Astrocyte (in vitro differentiated cells and primary cell): ENCODE measurements around the gene SEC23B. TPM values are rescaled to one million over a fixed set of nuclear protein-coding genes. Genes with fewer than 3 reads are reported as not detected.

Experiments
- DNase-seq: peaks from one replicate; pipeline ENCODE4 v3.0.0-alpha.2; 2010; ENCODE audit warnings: low read depth
- FAIRE-seq: peaks from 2 replicates; lab custom pipeline; 2011; peaks lifted over from hg19 to GRCh38; lab: Jason Lieb, UNC
- H2AFZ ChIP-seq: 2 replicates; pipeline ENCODE4 v1.6.0; 2012; ENCODE audit warnings: low read depth, low read length, inconsistent platforms
- H3K27ac ChIP-seq: 2 replicates; pipeline ENCODE4 v1.5.1; 2011; ENCODE audit warnings: low read depth, low read length, inconsistent platforms
- H3K27me3 ChIP-seq: 2 replicates; pipeline ENCODE4 v1.6.0; 2011; ENCODE audit warnings: low read length, inconsistent platforms; ENCODE audit not compliant: insufficient read depth
- H3K36me3 ChIP-seq: 2 replicates; pipeline ENCODE4 v1.5.1; 2011; ENCODE audit warnings: low read length, inconsistent platforms; ENCODE audit not compliant: insufficient read depth
- H3K4me1 ChIP-seq: 2 replicates; pipeline ENCODE4 v1.5.1; 2011; ENCODE audit warnings: low read length, inconsistent platforms; ENCODE audit not compliant: insufficient read depth
- H3K4me2 ChIP-seq: 2 replicates; pipeline ENCODE4 v1.6.0; 2012; ENCODE audit warnings: low read length, inconsistent platforms
- H3K4me3 ChIP-seq: 2 replicates; pipeline ENCODE4 v1.5.1; 2011; ENCODE audit warnings: low read depth, mild to moderate bottlenecking, low read length, inconsistent platforms; ENCODE audit not compliant: insufficient read depth
- H3K79me2 ChIP-seq: 2 replicates; pipeline ENCODE4 v1.6.0; 2012; ENCODE audit warnings: mild to moderate bottlenecking, low read length, inconsistent platforms; ENCODE audit not compliant: insufficient read depth
- H3K9ac ChIP-seq: 2 replicates; pipeline ENCODE4 v1.6.0; 2012; ENCODE audit warnings: mild to moderate bottlenecking, low read length, inconsistent platforms
- H3K9me3 ChIP-seq: 2 replicates; pipeline ENCODE4 v1.5.1; 2012; ENCODE audit warnings: low read depth, mild to moderate bottlenecking, low read length, inconsistent platforms; ENCODE audit not compliant: insufficient read depth
- H4K20me1 ChIP-seq: 2 replicates; pipeline ENCODE4 v1.6.0; 2012; ENCODE audit warnings: low read length, inconsistent platforms; ENCODE audit not compliant: insufficient read depth
- H3K27ac Mint-ChIP-seq: one replicate; pipeline ENCODE4 v1.8.0; 2021; ENCODE audit warnings: mild to moderate bottlenecking, mixed read lengths; ENCODE audit not compliant: unreplicated experiment
- H3K27me3 Mint-ChIP-seq: one replicate; pipeline ENCODE4 v1.8.0; 2021; ENCODE audit warnings: low read depth, mixed read lengths; ENCODE audit not compliant: unreplicated experiment
- H3K36me3 Mint-ChIP-seq: one replicate; pipeline ENCODE4 v1.8.0; 2021; ENCODE audit warnings: low read depth, mixed read lengths; ENCODE audit not compliant: unreplicated experiment
- H3K4me1 Mint-ChIP-seq: one replicate; pipeline ENCODE4 v1.8.0; 2021; ENCODE audit warnings: low read depth, mixed read lengths; ENCODE audit not compliant: unreplicated experiment
- H3K4me3 Mint-ChIP-seq: one replicate; pipeline ENCODE4 v1.8.0; 2021; ENCODE audit warnings: mild to moderate bottlenecking, moderate library complexity, mixed read lengths; ENCODE audit not compliant: unreplicated experiment
- H3K9me3 Mint-ChIP-seq: one replicate; pipeline ENCODE4 v1.8.0; 2021; ENCODE audit warnings: mild to moderate bottlenecking, mixed read lengths; ENCODE audit not compliant: unreplicated experiment
- EZH2 ChIP-seq: IDR thresholded peaks from 2 replicates; pipeline ENCODE4 v1.6.1; 2012; ENCODE audit warnings: mild to moderate bottlenecking, low read length, inconsistent platforms; ENCODE audit not compliant: insufficient read depth
- total RNA-seq: library from RNA; stranded (reverse); gene quantifications from 2 replicates; pipeline ENCODE4 v1.2.1, GENCODE V29; 2021
- TF ChIP-seq, protein P1 (sequence below): IDR thresholded peaks from 2 replicates; pipeline ENCODE4 v1.5.1; 2011; ENCODE audit warnings: low read depth, mild to moderate bottlenecking, inconsistent platforms, low read length, moderate library complexity; ENCODE audit not compliant: insufficient read depth

Gene SEC23B
- total RNA-seq, 1 donor from 2014 or later = 61.5 TPM

DNA sequence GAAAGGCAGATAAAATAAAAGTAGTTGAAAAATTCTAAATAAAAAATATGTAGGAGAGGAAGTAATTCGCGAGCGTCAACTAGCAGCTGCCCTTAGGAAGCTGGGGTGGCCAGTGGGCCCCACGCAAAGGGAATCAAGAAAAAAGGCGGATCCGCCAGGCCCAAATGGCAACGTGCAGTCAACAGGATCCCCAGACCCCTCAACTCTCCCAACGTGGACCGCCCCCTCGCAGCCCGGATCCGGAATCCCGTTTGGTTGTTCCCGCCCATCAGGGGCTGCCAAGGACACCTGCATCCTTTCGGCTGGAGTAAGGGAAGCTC, 41.2 kb upstream of the SEC23B start:
- H3K36me3 Mint-ChIP-seq = peaks cover 2% of the 10 kb centered on the region
- no peaks in the 10 kb centered on the region for H4K20me1 ChIP-seq
- H3K4me1 ChIP-seq = peaks cover 9% of the 10 kb centered on the region
- H3K9me3 Mint-ChIP-seq = no peaks in the 10 kb centered on the region
- peaks cover 9% of the 10 kb centered on the region for H3K4me1 Mint-ChIP-seq
- peak overlapping the region; percentile 99 for H3K27ac ChIP-seq
- peaks cover 43% of the 10 kb centered on the region for H3K79me2 ChIP-seq
- no peaks in the 10 kb centered on the region for H3K27me3 Mint-ChIP-seq
- TF ChIP-seq EZH2 = no peak
- TF ChIP-seq, protein P1, sequence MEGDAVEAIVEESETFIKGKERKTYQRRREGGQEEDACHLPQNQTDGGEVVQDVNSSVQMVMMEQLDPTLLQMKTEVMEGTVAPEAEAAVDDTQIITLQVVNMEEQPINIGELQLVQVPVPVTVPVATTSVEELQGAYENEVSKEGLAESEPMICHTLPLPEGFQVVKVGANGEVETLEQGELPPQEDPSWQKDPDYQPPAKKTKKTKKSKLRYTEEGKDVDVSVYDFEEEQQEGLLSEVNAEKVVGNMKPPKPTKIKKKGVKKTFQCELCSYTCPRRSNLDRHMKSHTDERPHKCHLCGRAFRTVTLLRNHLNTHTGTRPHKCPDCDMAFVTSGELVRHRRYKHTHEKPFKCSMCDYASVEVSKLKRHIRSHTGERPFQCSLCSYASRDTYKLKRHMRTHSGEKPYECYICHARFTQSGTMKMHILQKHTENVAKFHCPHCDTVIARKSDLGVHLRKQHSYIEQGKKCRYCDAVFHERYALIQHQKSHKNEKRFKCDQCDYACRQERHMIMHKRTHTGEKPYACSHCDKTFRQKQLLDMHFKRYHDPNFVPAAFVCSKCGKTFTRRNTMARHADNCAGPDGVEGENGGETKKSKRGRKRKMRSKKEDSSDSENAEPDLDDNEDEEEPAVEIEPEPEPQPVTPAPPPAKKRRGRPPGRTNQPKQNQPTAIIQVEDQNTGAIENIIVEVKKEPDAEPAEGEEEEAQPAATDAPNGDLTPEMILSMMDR = no peak
- no peak for FAIRE-seq
- no peaks in the 10 kb centered on the region for H3K36me3 ChIP-seq
- no peaks in the 10 kb centered on the region for H3K27me3 ChIP-seq
- peak overlapping the region; percentile 96 for H3K27ac Mint-ChIP-seq
- DNase-seq = no peak
- H3K4me2 ChIP-seq = peak overlapping the region; percentile 92
- peak overlapping the region; percentile 95 for H3K9ac ChIP-seq
- H3K9me3 ChIP-seq = no peaks in the 10 kb centered on the region
- peak overlapping the region; percentile 93 for H3K4me3 ChIP-seq
- H2AFZ ChIP-seq = peak overlapping the region; percentile 94
- peak overlapping the region; percentile 98 for H3K4me3 Mint-ChIP-seq

DNA sequence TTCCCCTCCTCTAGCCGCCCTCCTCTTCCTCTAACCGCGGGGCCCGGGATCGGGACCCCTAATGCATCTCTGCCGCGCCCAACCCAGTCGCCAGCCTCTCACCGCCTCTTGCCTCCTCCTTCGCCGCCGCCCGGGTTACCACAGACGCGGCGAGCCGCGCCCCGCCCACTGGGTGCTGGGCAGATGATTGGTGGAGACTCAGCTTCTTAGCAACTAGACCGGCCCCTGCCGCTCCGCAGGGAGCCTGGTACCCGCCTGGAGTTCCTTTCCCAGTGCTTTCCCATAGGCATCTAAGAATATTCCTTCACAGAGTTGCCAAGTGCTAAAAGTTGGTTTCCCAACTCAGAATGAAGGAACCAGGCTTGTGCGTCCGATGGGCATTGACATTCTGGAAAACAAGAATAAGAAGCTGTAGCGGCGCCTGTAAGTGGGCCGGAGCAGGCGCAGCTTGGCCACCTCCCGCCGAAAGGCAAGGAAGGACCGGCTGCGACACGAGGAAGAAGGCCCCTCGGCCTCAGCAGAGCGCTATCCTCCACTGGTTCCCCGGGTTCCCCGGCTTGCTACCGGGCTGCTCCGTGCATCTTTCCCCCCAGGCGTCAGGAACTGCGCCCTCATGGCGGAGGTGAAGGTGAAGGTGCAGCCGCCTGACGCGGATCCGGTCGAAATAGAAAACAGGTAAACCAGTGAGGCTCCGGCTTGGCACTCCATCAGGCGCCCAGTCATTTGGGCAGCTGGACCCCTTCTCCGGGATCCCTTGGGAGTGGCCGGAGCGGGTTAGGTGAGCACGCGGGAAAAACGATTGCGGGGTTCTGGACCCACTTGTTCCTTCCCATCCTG, 40.6 kb upstream of the SEC23B start, which contains the start of the genes DZANK1 and POLR3F:
DZANK1 (minus strand) TSS at position 137 of the 837 bp plus-strand sequence. CDS start 1,672 bp downstream, outside the sequence.
POLR3F (plus strand) TSS at position 497 of the 837 bp plus-strand sequence; CDS start at position 614, 117 bp downstream.
- no peaks in the 10 kb centered on the region for H3K36me3 ChIP-seq
- peak within 1 kb of the TSS; percentile 99 for H3K27ac ChIP-seq
- peaks cover 2% of the 10 kb centered on the region for H3K36me3 Mint-ChIP-seq
- H3K4me3 ChIP-seq = peak within 1 kb of the TSS; percentile 93
- H3K27me3 ChIP-seq = no peaks in the 10 kb centered on the region
- no peaks in the 10 kb centered on the region for H3K9me3 ChIP-seq
- peak within 1 kb of the TSS; percentile 95 for H3K9ac ChIP-seq
- no peaks in the 10 kb centered on the region for H3K9me3 Mint-ChIP-seq
- peak within 1 kb of the TSS; percentile 96 for H3K27ac Mint-ChIP-seq
- H3K4me1 ChIP-seq = peaks cover 9% of the 10 kb centered on the region
- peak within 1 kb of the TSS; percentile 98 for H3K4me3 Mint-ChIP-seq
- peak within 1 kb of the TSS; percentile 92 for H3K4me2 ChIP-seq
- H4K20me1 ChIP-seq = no peaks in the 10 kb centered on the region
- H3K27me3 Mint-ChIP-seq = no peaks in the 10 kb centered on the region
- H3K4me1 Mint-ChIP-seq = peaks cover 9% of the 10 kb centered on the region
- H2AFZ ChIP-seq = peak within 1 kb of the TSS; percentile 94
- FAIRE-seq (no peak), DNase-seq (peak; percentile 90)
- peaks cover 43% of the 10 kb centered on the region for H3K79me2 ChIP-seq
- no peak for TF ChIP-seq EZH2
- TF ChIP-seq, protein P1 = no peak

DNA sequence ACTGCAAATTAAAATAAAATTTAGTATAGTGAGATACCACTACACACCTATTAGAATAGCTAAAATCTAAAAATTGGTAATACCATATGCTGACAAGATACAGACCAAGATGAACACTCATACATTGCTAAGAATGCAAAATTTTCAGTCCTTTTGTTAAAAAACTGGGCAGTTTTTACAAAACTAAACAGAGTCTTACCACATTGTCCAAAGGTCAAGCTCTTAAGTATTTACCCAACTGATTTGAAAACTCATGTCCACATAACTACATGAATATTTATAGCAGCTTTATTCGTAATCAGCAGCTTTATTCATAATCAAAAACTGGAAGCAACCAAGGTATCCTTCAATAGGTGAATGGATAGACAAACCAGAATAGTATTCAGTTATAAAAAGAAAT, 30.5 kb upstream of the SEC23B start:
- peaks cover 52% of the 10 kb centered on the region for H3K36me3 ChIP-seq
- no peak overlapping the region for H3K9ac ChIP-seq
- no peaks in the 10 kb centered on the region for H3K27me3 Mint-ChIP-seq
- no peak overlapping the region for H2AFZ ChIP-seq
- DNase-seq (no peak), FAIRE-seq (no peak)
- no peak overlapping the region for H3K27ac ChIP-seq
- no peaks in the 10 kb centered on the region for H3K4me1 Mint-ChIP-seq
- H3K4me1 ChIP-seq = no peaks in the 10 kb centered on the region
- H3K27me3 ChIP-seq = no peaks in the 10 kb centered on the region
- no peaks in the 10 kb centered on the region for H3K9me3 Mint-ChIP-seq
- no peak overlapping the region for H3K27ac Mint-ChIP-seq
- no peak overlapping the region for H3K4me2 ChIP-seq
- no peaks in the 10 kb centered on the region for H3K9me3 ChIP-seq
- H3K4me3 Mint-ChIP-seq = no peak overlapping the region
- peaks cover 4% of the 10 kb centered on the region for H3K36me3 Mint-ChIP-seq
- H3K79me2 ChIP-seq = no peaks in the 10 kb centered on the region
- H4K20me1 ChIP-seq = no peaks in the 10 kb centered on the region
- no peak overlapping the region for H3K4me3 ChIP-seq
- TF ChIP-seq EZH2 = no peak
- TF ChIP-seq, protein P1 = no peak
